Measurements from ENCODE around the gene ZDHHC14.

ZDHHC14 gene

GRCh38 chr6:157607317-157608109 is 226.5 kb downstream of the ZDHHC14 start:
- in situ Hi-C loops (cut with HindIII; ENCODE audit: low sequenced_read_pairs): no loop called here

GRCh38 chr6:157608221-157609075 is 227.5 kb downstream of the ZDHHC14 start:
- in situ Hi-C loops (cut with HindIII; ENCODE audit: low sequenced_read_pairs): no loop called here

GRCh38 chr6:157609117-157609516 is 228.1 kb downstream of the ZDHHC14 start:
- in situ Hi-C loops (cut with HindIII; ENCODE audit: low sequenced_read_pairs): no loop called here

- in situ Hi-C loops (cut with HindIII; ENCODE audit: low sequenced_read_pairs): no loop called here
Observed at GRCh38 chr6:157609556-157609955, 228.6 kb downstream of the ZDHHC14 start.

- in situ Hi-C loops (cut with HindIII; ENCODE audit: low sequenced_read_pairs): loop anchor here (5.0 kb wide), 1 partner anchor 67 kb away; no protein-coding TSS in a partner anchor
Observed at GRCh38 chr6:157610451-157610999, 229.5 kb downstream of the ZDHHC14 start.

GRCh38 chr6:157611406-157611805 is 230.4 kb downstream of the ZDHHC14 start:
- in situ Hi-C loops (cut with HindIII; ENCODE audit: low sequenced_read_pairs): loop anchor here (5.0 kb wide), 1 partner anchor 66 kb away; no protein-coding TSS in a partner anchor

GRCh38 chr6:157613011-157613522 is 232.1 kb downstream of the ZDHHC14 start:
- in situ Hi-C loops (cut with HindIII; ENCODE audit: low sequenced_read_pairs): loop anchor here (5.0 kb wide), 1 partner anchor 64 kb away; no protein-coding TSS in a partner anchor

GRCh38 chr6:157614026-157614568 is 233.1 kb downstream of the ZDHHC14 start:
- in situ Hi-C loops (cut with HindIII; ENCODE audit: low sequenced_read_pairs): loop anchor here (5.0 kb wide), 1 partner anchor 63 kb away; no protein-coding TSS in a partner anchor

GRCh38 chr6:157615420-157615769 is 234.4 kb downstream of the ZDHHC14 start:
- in situ Hi-C loops (cut with HindIII; ENCODE audit: low sequenced_read_pairs): no loop called here

GRCh38 chr6:157615951-157616350 is 235.0 kb downstream of the ZDHHC14 start:
- in situ Hi-C loops (cut with HindIII; ENCODE audit: low sequenced_read_pairs): no loop called here

- in situ Hi-C loops (cut with HindIII; ENCODE audit: low sequenced_read_pairs): no loop called here
Observed at GRCh38 chr6:157620944-157621343, 240.0 kb downstream of the ZDHHC14 start.

- in situ Hi-C loops (cut with HindIII; ENCODE audit: low sequenced_read_pairs): no loop called here
Observed at GRCh38 chr6:157621406-157621805, 240.4 kb downstream of the ZDHHC14 start.

- in situ Hi-C loops (cut with HindIII; ENCODE audit: low sequenced_read_pairs): no loop called here
Observed at GRCh38 chr6:157622427-157622826, 241.4 kb downstream of the ZDHHC14 start.

GRCh38 chr6:157625111-157625510 is 244.1 kb downstream of the ZDHHC14 start:
- in situ Hi-C loops (cut with HindIII; ENCODE audit: low sequenced_read_pairs): no loop called here

- in situ Hi-C loops (cut with HindIII; ENCODE audit: low sequenced_read_pairs): no loop called here
Observed at GRCh38 chr6:157625764-157626163, 244.8 kb downstream of the ZDHHC14 start.

GRCh38 chr6:157627195-157627966 is 246.4 kb downstream of the ZDHHC14 start:
- in situ Hi-C loops (cut with HindIII; ENCODE audit: low sequenced_read_pairs): no loop called here

GRCh38 chr6:157628463-157628862 is 247.5 kb downstream of the ZDHHC14 start:
- in situ Hi-C loops (cut with HindIII; ENCODE audit: low sequenced_read_pairs): no loop called here

GRCh38 chr6:157629220-157629619 is 248.2 kb downstream of the ZDHHC14 start:
- in situ Hi-C loops (cut with HindIII; ENCODE audit: low sequenced_read_pairs): no loop called here

GRCh38 chr6:157630463-157631080 is 249.6 kb downstream of the ZDHHC14 start:
- in situ Hi-C loops (cut with HindIII; ENCODE audit: low sequenced_read_pairs): no loop called here

GRCh38 chr6:157631412-157631811 is 250.4 kb downstream of the ZDHHC14 start:
- in situ Hi-C loops (cut with HindIII; ENCODE audit: low sequenced_read_pairs): no loop called here
